Measurements from ENCODE around the gene MSRB1. TPM values are rescaled to one million over a fixed set of nuclear protein-coding genes. Genes with fewer than 3 reads are reported as not detected.
"Not testable (repeated sequence)": the region's sequence is repeated elsewhere in the genome, so short reads cannot be mapped to it uniquely, and the experiment has no call there.

The MSRB1 gene
- total and polyA plus RNA-seq, 2 donors (not counting 3 experiments of a cell fraction or from before 2014, with no cell fraction given), result 25.0 to 42.1 TPM

- Histone ChIP-seq H3K79me2 (ENCODE audit: control insufficient read depth, insufficient read depth, low read length) (peaks cover 50% of the 10 kb centered on the region), H3K27ac (ENCODE audit: insufficient read depth, low read depth, low read length) (peak overlapping the region; percentile 65), H3K4me2 (ENCODE audit: insufficient read depth, low read length) (peak overlapping the region; percentile 95), H3K9ac (replicated peaks; ENCODE audit: extremely low read depth, insufficient read depth, low read length) (peak overlapping the region; percentile 92), H3K9me1 (replicated peaks; ENCODE audit: control insufficient read depth, extremely low read depth, insufficient read depth, low read length) (no peaks in the 10 kb centered on the region), H3K9me3 (replicated peaks; ENCODE audit: control insufficient read depth, insufficient read depth, low read length) (no peaks in the 10 kb centered on the region), H4K20me1 (replicated peaks; ENCODE audit: control insufficient read depth, extremely low read depth, insufficient read depth, low read length) (no peaks in the 10 kb centered on the region), H3K4me1 (ENCODE audit: control insufficient read depth, extremely low read depth, insufficient read depth, low read length) (peaks cover 27% of the 10 kb centered on the region), H3K27me3 (ENCODE audit: control insufficient read depth in 2 of 2, insufficient read depth in 2 of 2, low read length in 2 of 2) (no peaks in the 10 kb centered on the region), H2AFZ (ENCODE audit: low read depth, low read length) (no peak overlapping the region), H3K4me3 (replicated peaks in 1 of 3; ENCODE audit: insufficient read depth in 1 of 3, low read depth in 1 of 3, low read length in 3 of 3) (peak overlapping the region; percentile 85 to 95 (median 89)), H3K36me3 (ENCODE audit: control insufficient read depth in 2 of 2, extremely low read depth in 1 of 2, insufficient read depth in 2 of 2, low read length in 2 of 2) (peaks cover 8 to 17% of the 10 kb centered on the region in 2 experiments)
- POLR2A ChIA-PET, result interaction anchor here (0.6 to 1.4 kb wide), 10 partner anchors 8 to 543 kb away, joined by 3 to 11 read pairs (median 4); partner anchors contain the start of genes MSRB1, NUBP2, SPSB3 and TBL3
- TF ChIP-seq POLR2A (IDR thresholded peaks at IDR 0.05; ENCODE audit: low read depth, low read length) (peak; percentile 4), MAX (IDR thresholded peaks at IDR 0.05; ENCODE audit: insufficient read depth, insufficient read length) (no peak), POLR2AphosphoS5 (IDR thresholded peaks at IDR 0.05; ENCODE audit: insufficient read depth, low read depth, low read length) (peak; percentile 11), GATA2 (IDR thresholded peaks at IDR 0.05; ENCODE audit: insufficient read depth, insufficient read length, low read depth, low read length) (no peak), JUN (IDR thresholded peaks at IDR 0.05; ENCODE audit: borderline replicate concordance, insufficient read depth, insufficient read length, low read depth) (no peak), MYC (IDR thresholded peaks at IDR 0.05; ENCODE audit: low read depth, low read length) (no peak), FOS (IDR thresholded peaks at IDR 0.05; ENCODE audit: borderline replicate concordance, insufficient read depth, low read length) (no peak), EZH2 (IDR thresholded peaks at IDR 0.05; ENCODE audit: borderline replicate concordance, low read depth, low read length, severe bottlenecking) (no peak)
- TF ChIP-seq, protein P1, sequence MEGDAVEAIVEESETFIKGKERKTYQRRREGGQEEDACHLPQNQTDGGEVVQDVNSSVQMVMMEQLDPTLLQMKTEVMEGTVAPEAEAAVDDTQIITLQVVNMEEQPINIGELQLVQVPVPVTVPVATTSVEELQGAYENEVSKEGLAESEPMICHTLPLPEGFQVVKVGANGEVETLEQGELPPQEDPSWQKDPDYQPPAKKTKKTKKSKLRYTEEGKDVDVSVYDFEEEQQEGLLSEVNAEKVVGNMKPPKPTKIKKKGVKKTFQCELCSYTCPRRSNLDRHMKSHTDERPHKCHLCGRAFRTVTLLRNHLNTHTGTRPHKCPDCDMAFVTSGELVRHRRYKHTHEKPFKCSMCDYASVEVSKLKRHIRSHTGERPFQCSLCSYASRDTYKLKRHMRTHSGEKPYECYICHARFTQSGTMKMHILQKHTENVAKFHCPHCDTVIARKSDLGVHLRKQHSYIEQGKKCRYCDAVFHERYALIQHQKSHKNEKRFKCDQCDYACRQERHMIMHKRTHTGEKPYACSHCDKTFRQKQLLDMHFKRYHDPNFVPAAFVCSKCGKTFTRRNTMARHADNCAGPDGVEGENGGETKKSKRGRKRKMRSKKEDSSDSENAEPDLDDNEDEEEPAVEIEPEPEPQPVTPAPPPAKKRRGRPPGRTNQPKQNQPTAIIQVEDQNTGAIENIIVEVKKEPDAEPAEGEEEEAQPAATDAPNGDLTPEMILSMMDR (IDR thresholded peaks at IDR 0.05; ENCODE audit: extremely low read depth in 1 of 2, insufficient read depth in 1 of 2, low read depth in 1 of 2, low read length in 2 of 2), result peak; percentile 14 to 49
- BruUV-seq (replicated peaks), result no TSS peak
- FAIRE-seq (peak; percentile 44), DNase-seq (ENCODE audit: low read depth, low spot score) (peak; percentile 39)
- intact Hi-C loops (cut with micrococcal nuclease) (loop anchor here (2.0 kb wide), 1 partner anchor 45 kb away; the partner anchor contains the start of gene ZNF598), dilution Hi-C loops (cut with MboI; ENCODE audit: extremely low pct_ligation_motif_present, low sequenced_read_pairs) (no loop called here)
- CTCF ChIA-PET, result interaction anchor here (0.9 to 1.6 kb wide), 3 partner anchors 11 to 177 kb away, joined by 3 to 7 read pairs (median 3); no protein-coding TSS in a partner anchor
These were observed 21.0 kb upstream of the MSRB1 start for GRCh38 chr16:1963806-1964505.

- Histone ChIP-seq H3K4me1 (ENCODE audit: control insufficient read depth, extremely low read depth, insufficient read depth, low read length) (peaks cover 27% of the 10 kb centered on the region), H3K9ac (replicated peaks; ENCODE audit: extremely low read depth, insufficient read depth, low read length) (peak overlapping the region; percentile 92), H3K36me3 (ENCODE audit: control insufficient read depth in 2 of 2, extremely low read depth in 1 of 2, insufficient read depth in 2 of 2, low read length in 2 of 2) (peaks cover 8 to 17% of the 10 kb centered on the region in 2 experiments), H3K4me2 (ENCODE audit: insufficient read depth, low read length) (peak overlapping the region; percentile 95), H3K79me2 (ENCODE audit: control insufficient read depth, insufficient read depth, low read length) (peaks cover 50% of the 10 kb centered on the region), H3K4me3 (replicated peaks in 1 of 3; ENCODE audit: insufficient read depth in 1 of 3, low read depth in 1 of 3, low read length in 3 of 3) (peak overlapping the region in 2 of 3 experiments; percentile 89 to 95)
- H3K27ac ChIP-seq (ENCODE audit: insufficient read depth, low read depth, low read length); dilution Hi-C loops (cut with MboI; ENCODE audit: extremely low pct_ligation_motif_present, low sequenced_read_pairs); H3K27me3 ChIP-seq (ENCODE audit: control insufficient read depth in 2 of 2, insufficient read depth in 2 of 2, low read length in 2 of 2); intact Hi-C loops (cut with micrococcal nuclease); H2AFZ ChIP-seq (ENCODE audit: low read depth, low read length); H3K9me3 ChIP-seq (replicated peaks; ENCODE audit: control insufficient read depth, insufficient read depth, low read length); H3K9me1 ChIP-seq (replicated peaks; ENCODE audit: control insufficient read depth, extremely low read depth, insufficient read depth, low read length); DNase-seq (ENCODE audit: low read depth, low spot score); FAIRE-seq; H4K20me1 ChIP-seq (replicated peaks; ENCODE audit: control insufficient read depth, extremely low read depth, insufficient read depth, low read length); POLR2A ChIA-PET: not testable (repeated sequence)
- BruUV-seq (replicated peaks), result TSS peak; percentile 48
- CTCF ChIA-PET, result interaction anchor here (2.2 kb wide), 1 partner anchor 178 kb away, joined by 9 read pairs; no protein-coding TSS in a partner anchor
These were observed 19.5 kb upstream of the MSRB1 start for GRCh38 chr16:1962161-1963153.

Data from endothelial cell of umbilical vein (primary cell).